H9 (cell line): ENCODE data around the gene TH. TPM values are rescaled to one million over a fixed set of nuclear protein-coding genes. Genes with fewer than 3 reads are reported as not detected.

Experiments used
- DNase-seq: peaks from one replicate; pipeline ENCODE4 v3.0.0-alpha.2; 2017
- H2AFZ ChIP-seq: one replicate; pipeline ENCODE4 v1.6.1; 2013; ENCODE audit warnings: mild to moderate bottlenecking, low read length, control low read depth, moderate library complexity
- H2AK5ac ChIP-seq: 2 replicates; pipeline ENCODE4 v1.6.1; 2013; ENCODE audit warnings: low read length, control low read depth, mixed read lengths; ENCODE audit not compliant: insufficient read length
- H2BK120ac ChIP-seq: one replicate; pipeline ENCODE4 v1.6.1; 2013; ENCODE audit warnings: low read depth, mild to moderate bottlenecking, low read length, control low read depth, inconsistent platforms; ENCODE audit not compliant: poor library complexity, severe bottlenecking
- H2BK12ac ChIP-seq: 2 replicates; pipeline ENCODE4 v1.6.1; 2013; ENCODE audit warnings: low read length, control low read depth, mixed read lengths, low read depth; ENCODE audit not compliant: insufficient read length
- H2BK15ac ChIP-seq: 2 replicates; pipeline ENCODE4 v1.6.1; 2013; ENCODE audit warnings: low read depth, low read length, control low read depth
- H2BK20ac ChIP-seq: one replicate; pipeline ENCODE4 v1.6.1; 2013; ENCODE audit warnings: low read depth, mild to moderate bottlenecking, low read length, control low read depth, inconsistent platforms; ENCODE audit not compliant: poor library complexity, severe bottlenecking
- H2BK5ac ChIP-seq: 2 replicates; pipeline ENCODE4 v1.6.1; 2013; ENCODE audit warnings: low read length, control low read depth, mixed read lengths; ENCODE audit not compliant: insufficient read length
- H3K14ac ChIP-seq: 2 replicates; pipeline ENCODE4 v1.6.1; 2013; ENCODE audit warnings: low read length, control low read depth; ENCODE audit not compliant: insufficient read depth
- H3K18ac ChIP-seq: 2 replicates; pipeline ENCODE4 v1.6.1; 2013; ENCODE audit warnings: low read depth, mild to moderate bottlenecking, mixed read lengths, low read length, control low read depth; ENCODE audit not compliant: insufficient read length
- H3K23ac ChIP-seq: 2 replicates; pipeline ENCODE4 v1.6.1; 2013; ENCODE audit warnings: low read length, control low read depth, mixed read lengths, low read depth; ENCODE audit not compliant: insufficient read length
- H3K23me2 ChIP-seq: 2 replicates; pipeline ENCODE4 v1.6.1; 2013; ENCODE audit warnings: low read depth, mild to moderate bottlenecking, mixed read lengths, low read length, control low read depth; ENCODE audit not compliant: insufficient read length, poor library complexity, severe bottlenecking
- H3K27ac ChIP-seq: 2 replicates; pipeline ENCODE4 v1.5.1; 2013; ENCODE audit warnings: low read length, control low read depth, mixed read lengths, low read depth; ENCODE audit not compliant: insufficient read length
- H3K27me3 ChIP-seq: 2 replicates; pipeline ENCODE4 v1.6.1; 2013; ENCODE audit warnings: low read length, control low read depth, inconsistent platforms; ENCODE audit not compliant: insufficient read depth
- H3K4ac ChIP-seq: 2 replicates; pipeline ENCODE4 v1.6.1; 2013; ENCODE audit warnings: low read depth, mild to moderate bottlenecking, control low read depth, inconsistent platforms, low read length, moderate library complexity
- H3K4me1 ChIP-seq: 2 replicates; pipeline ENCODE4 v1.6.1; 2013; ENCODE audit warnings: low read length, control low read depth, inconsistent platforms; ENCODE audit not compliant: insufficient read depth
- H3K4me2 ChIP-seq: 2 replicates; pipeline ENCODE4 v1.6.1; 2013; ENCODE audit warnings: low read length, control low read depth, mixed read lengths; ENCODE audit not compliant: insufficient read length, insufficient read depth
- H3K56ac ChIP-seq: 2 replicates; pipeline ENCODE4 v1.6.1; 2013; ENCODE audit warnings: low read depth, mild to moderate bottlenecking, mixed read lengths, low read length, control low read depth; ENCODE audit not compliant: insufficient read length
- H3K79me1 ChIP-seq: 2 replicates; pipeline ENCODE4 v1.6.1; 2013; ENCODE audit warnings: low read depth, mild to moderate bottlenecking, moderate library complexity, low read length, control low read depth, inconsistent platforms; ENCODE audit not compliant: insufficient read depth, poor library complexity, severe bottlenecking
- H3K79me2 ChIP-seq: 2 replicates; pipeline ENCODE4 v1.6.1; 2013; ENCODE audit warnings: low read length, control low read depth, inconsistent platforms; ENCODE audit not compliant: insufficient read depth
- H3K9ac ChIP-seq: 2 replicates; pipeline ENCODE4 v1.6.1; 2013; ENCODE audit warnings: low read length, control low read depth, mixed read lengths; ENCODE audit not compliant: insufficient read length; ENCODE audit errors: extremely low read depth
- H3K9me3 ChIP-seq: one replicate; pipeline ENCODE4 v1.6.1; 2013; ENCODE audit warnings: low read depth, low read length, inconsistent platforms; ENCODE audit not compliant: control insufficient read depth
- H3T11ph ChIP-seq: one replicate; pipeline ENCODE4 v1.6.1; 2013; ENCODE audit warnings: mild to moderate bottlenecking, low read length, control low read depth, inconsistent platforms
- H4K20me1 ChIP-seq: one replicate; pipeline ENCODE4 v1.6.1; 2013; ENCODE audit not compliant: control insufficient read depth, insufficient read length, insufficient read depth
- H4K5ac ChIP-seq: 2 replicates; pipeline ENCODE4 v1.6.1; 2013; ENCODE audit warnings: low read depth, mild to moderate bottlenecking, mixed read lengths, low read length, control low read depth; ENCODE audit not compliant: insufficient read length
- H4K8ac ChIP-seq: replicated peaks from 2 replicates; pipeline ENCODE4 v1.6.1; 2013; ENCODE audit warnings: low read length, control low read depth, mixed read lengths, low read depth; ENCODE audit not compliant: insufficient read length
- H4K91ac ChIP-seq: 2 replicates; pipeline ENCODE4 v1.6.1; 2013; ENCODE audit warnings: low read depth, mild to moderate bottlenecking, moderate library complexity, mixed read lengths, low read length, control low read depth; ENCODE audit not compliant: insufficient read length
- H3K27ac Mint-ChIP-seq, 3 experiments: 2 replicates in 2 of 3; 3 replicates in 1 of 3; pipeline ENCODE4 v1.8.0; 2020 to 2021; ENCODE audit warnings: mixed read lengths in 3 of 3, mild to moderate bottlenecking in 1 of 3, moderate library complexity in 1 of 3
- H3K27me3 Mint-ChIP-seq: 2 replicates; pipeline ENCODE4 v1.8.0; 2021; ENCODE audit warnings: low read depth, mild to moderate bottlenecking, moderate library complexity, mixed read lengths
- H3K36me3 Mint-ChIP-seq, 3 experiments: 2 replicates in 2 of 3; 3 replicates in 1 of 3; pipeline ENCODE4 v1.8.0; 2020 to 2021; ENCODE audit warnings: low read depth in 3 of 3, mixed read lengths in 3 of 3; ENCODE audit not compliant: insufficient read depth in 1 of 3
- H3K4me1 Mint-ChIP-seq, 2 experiments: 2 replicates each; pipeline ENCODE4 v1.8.0; 2020; ENCODE audit warnings: mixed read lengths in 2 of 2
- H3K4me3 Mint-ChIP-seq, 2 experiments: 2 replicates in 1 of 2; 3 replicates in 1 of 2; pipeline ENCODE4 v1.8.0; 2020 to 2021; ENCODE audit warnings: mild to moderate bottlenecking in 2 of 2, mixed read lengths in 2 of 2, moderate library complexity in 1 of 2
- H3K9me3 Mint-ChIP-seq, 2 experiments: 2 replicates in 1 of 2; 3 replicates in 1 of 2; pipeline ENCODE4 v1.8.0; 2020; ENCODE audit warnings: mild to moderate bottlenecking in 2 of 2, mixed read lengths in 2 of 2, moderate library complexity in 1 of 2
- WGBS: extraction: QIAGEN DNeasy Blood & Tissue Kit; methylation state at CpG from one replicate; pipeline ENCODE4 v1.1.7; 2013; ENCODE audit warnings: missing lambda C conversion rate, low lambda C conversion rate, mixed read lengths; ENCODE audit not compliant: insufficient read length; ENCODE audit errors: extremely low coverage; 5-methylcytosine and 5-hydroxymethylcytosine counted together
- total RNA-seq: library from RNA; stranded (reverse); gene quantifications from 2 replicates; pipeline ENCODE4 v1.2.1, GENCODE V29; 2021
- TF ChIP-seq, protein P1 (sequence below): fragments of 200-600 bp; sonication (generic); conservative IDR thresholded peaks from 3 replicates; pipeline ENCODE4 v1.8.0; 2021; ENCODE audit warnings: antibody characterized with exemption, mild to moderate bottlenecking

Gene TH
- total RNA-seq, 1 experiment from 2014 or later = not detected

DNA sequence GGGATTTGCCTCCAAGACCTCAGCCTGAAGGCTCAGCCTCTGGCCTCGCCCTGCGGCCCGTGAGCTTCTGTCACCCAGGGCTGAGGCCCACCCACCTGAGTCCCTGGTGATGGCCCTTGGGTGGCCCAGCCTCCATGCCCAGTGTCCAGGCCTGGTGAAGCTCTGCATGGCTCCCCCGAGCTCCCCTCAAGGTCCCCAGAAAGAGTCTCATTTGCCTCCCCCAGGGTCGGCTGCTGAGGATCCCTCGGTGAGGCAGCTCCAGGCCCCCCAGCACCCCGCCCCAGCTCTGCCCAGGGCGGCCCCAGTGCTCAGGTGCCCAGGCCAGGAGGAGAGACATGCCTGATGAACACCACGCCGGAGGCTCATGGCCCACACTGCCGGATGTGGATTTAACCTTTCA lies 2.1 kb upstream of the TH start:
- Histone ChIP-seq H3K27me3 (no peaks in the 10 kb centered on the region), H2BK120ac (no peak overlapping the region), H4K91ac (no peak overlapping the region), H3K9me3 (no peaks in the 10 kb centered on the region), H3K79me2 (no peaks in the 10 kb centered on the region), H3K4ac (no peak overlapping the region), H2AK5ac (no peak overlapping the region), H3K79me1 (no peaks in the 10 kb centered on the region), H4K5ac (no peak overlapping the region), H4K8ac (no peak overlapping the region), H3K23me2 (no peaks in the 10 kb centered on the region), H3K56ac (no peak overlapping the region), H3K27ac (no peak overlapping the region), H3K9ac (no peak overlapping the region), H3K4me1 (no peaks in the 10 kb centered on the region), H2AFZ (no peak overlapping the region), H4K20me1 (no peaks in the 10 kb centered on the region), H2BK5ac (no peak overlapping the region), H2BK20ac (no peak overlapping the region), H3K23ac (no peak overlapping the region), H3T11ph (no peak overlapping the region), H3K4me2 (no peak overlapping the region), H3K14ac (no peak overlapping the region), H2BK12ac (no peak overlapping the region), H3K18ac (no peak overlapping the region), H2BK15ac (no peak overlapping the region)
- DNase-seq = no peak
- WGBS = no CpG with 5 or more reads among the region's 11 CpGs
- TF ChIP-seq, protein P1, sequence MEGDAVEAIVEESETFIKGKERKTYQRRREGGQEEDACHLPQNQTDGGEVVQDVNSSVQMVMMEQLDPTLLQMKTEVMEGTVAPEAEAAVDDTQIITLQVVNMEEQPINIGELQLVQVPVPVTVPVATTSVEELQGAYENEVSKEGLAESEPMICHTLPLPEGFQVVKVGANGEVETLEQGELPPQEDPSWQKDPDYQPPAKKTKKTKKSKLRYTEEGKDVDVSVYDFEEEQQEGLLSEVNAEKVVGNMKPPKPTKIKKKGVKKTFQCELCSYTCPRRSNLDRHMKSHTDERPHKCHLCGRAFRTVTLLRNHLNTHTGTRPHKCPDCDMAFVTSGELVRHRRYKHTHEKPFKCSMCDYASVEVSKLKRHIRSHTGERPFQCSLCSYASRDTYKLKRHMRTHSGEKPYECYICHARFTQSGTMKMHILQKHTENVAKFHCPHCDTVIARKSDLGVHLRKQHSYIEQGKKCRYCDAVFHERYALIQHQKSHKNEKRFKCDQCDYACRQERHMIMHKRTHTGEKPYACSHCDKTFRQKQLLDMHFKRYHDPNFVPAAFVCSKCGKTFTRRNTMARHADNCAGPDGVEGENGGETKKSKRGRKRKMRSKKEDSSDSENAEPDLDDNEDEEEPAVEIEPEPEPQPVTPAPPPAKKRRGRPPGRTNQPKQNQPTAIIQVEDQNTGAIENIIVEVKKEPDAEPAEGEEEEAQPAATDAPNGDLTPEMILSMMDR = no peak
- H3K27ac Mint-ChIP-seq = no peak overlapping the region
- H3K4me3 Mint-ChIP-seq = no peak overlapping the region
- H3K4me1 Mint-ChIP-seq = peaks cover 0 to 5% of the 10 kb centered on the region in 2 experiments; a peak in 1 of 4 replicates
- H3K27me3 Mint-ChIP-seq = peaks cover 13% of the 10 kb centered on the region
- H3K36me3 Mint-ChIP-seq = no peaks in the 10 kb centered on the region
- H3K9me3 Mint-ChIP-seq = peaks cover 0 to 2% of the 10 kb centered on the region in 2 experiments; a peak in 2 of 5 replicates
